ENCODE results near the gene LRRC53. TPM values are rescaled to one million over a fixed set of nuclear protein-coding genes. Genes with fewer than 3 reads are reported as not detected.

The LRRC53 gene
- total RNA-seq, 2 experiments from 2014 or later = not detected

DNA sequence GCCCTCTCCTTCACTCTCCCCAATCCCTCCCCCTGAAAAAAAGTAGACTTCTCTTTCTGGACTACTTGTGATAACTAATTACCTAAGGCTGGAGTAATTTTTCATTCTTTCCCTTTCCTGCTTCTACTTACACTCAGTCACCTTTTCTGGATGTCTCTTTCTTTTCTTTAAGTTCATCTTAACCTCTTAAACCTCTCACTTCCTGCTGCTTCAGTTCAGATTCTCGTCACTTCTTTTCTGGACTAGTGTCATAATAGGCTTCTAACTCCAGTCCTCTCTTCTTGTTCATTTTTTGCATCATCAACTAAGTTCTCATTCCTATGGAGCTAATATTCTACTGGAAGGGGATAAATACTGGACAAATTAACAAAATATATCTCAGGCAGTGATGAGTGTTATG is 75.4 kb downstream of the LRRC53 start:
- Mint-ChIP-seq H3K36me3 (no peaks in the 10 kb centered on the region), H3K4me1 (no peaks in the 10 kb centered on the region), H3K27ac (no peak overlapping the region), H3K4me3 (no peak overlapping the region), H3K27me3 (peaks cover 5% of the 10 kb centered on the region), H3K9me3 (no peaks in the 10 kb centered on the region)
- POLR2A ChIA-PET = no interaction called here
- DNase-seq (no peak), ATAC-seq (ENCODE audit: low read depth) (no peak)

DNA sequence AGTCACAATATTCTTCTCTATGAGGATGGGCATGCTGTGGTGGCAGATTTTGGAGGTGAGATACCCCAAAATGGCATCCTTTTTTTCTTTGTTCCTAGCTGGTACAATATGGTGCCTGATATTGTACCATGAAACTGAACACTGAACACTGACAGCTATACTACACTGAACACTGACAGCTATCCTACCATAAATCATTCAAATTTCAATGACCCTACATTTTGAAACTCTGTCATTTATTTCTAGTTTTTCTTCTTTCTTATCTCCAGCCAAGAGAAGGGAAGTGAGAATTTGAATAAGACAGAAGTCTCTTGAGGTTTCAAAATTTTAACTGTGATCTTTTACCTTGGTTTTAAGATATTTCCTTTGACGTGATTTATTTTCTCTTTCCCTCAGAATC is 76.3 kb downstream of the LRRC53 start:
- no peak for DNase-seq
- POLR2A ChIA-PET = no interaction called here
- Mint-ChIP-seq H3K4me1 (no peaks in the 10 kb centered on the region), H3K27ac (no peak overlapping the region), H3K27me3 (peaks cover 5% of the 10 kb centered on the region), H3K9me3 (no peaks in the 10 kb centered on the region), H3K36me3 (no peaks in the 10 kb centered on the region), H3K4me3 (no peak overlapping the region)
- ATAC-seq (ENCODE audit: low read depth) = no peak

DNA sequence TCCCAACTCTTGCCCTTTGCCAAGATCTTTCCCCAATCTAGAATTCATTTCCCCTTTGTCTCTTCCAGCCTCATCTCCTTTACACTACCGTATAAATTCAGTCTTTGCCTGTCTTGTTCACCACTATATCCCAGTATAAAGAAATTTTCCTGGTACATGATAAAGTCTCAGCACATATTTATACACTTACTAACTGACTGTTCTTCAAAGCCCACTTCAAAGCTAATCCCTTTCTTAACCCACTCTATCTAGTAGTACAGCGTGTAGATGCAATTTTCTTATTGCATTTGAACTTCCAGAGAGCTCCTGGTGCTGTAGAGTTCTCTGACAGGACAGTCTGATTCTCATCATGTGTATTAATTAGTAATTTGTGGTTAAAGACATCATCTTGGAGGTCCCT is 78.1 kb downstream of the LRRC53 start:
- POLR2A ChIA-PET = no interaction called here
- H3K27ac Mint-ChIP-seq = no peak overlapping the region
- H3K4me1 Mint-ChIP-seq = no peaks in the 10 kb centered on the region
- peaks cover 5% of the 10 kb centered on the region for H3K27me3 Mint-ChIP-seq
- H3K36me3 Mint-ChIP-seq = no peaks in the 10 kb centered on the region
- no peak overlapping the region for H3K4me3 Mint-ChIP-seq
- no peak for ATAC-seq (ENCODE audit: low read depth)
- H3K9me3 Mint-ChIP-seq = no peaks in the 10 kb centered on the region
- no peak for DNase-seq

DNA sequence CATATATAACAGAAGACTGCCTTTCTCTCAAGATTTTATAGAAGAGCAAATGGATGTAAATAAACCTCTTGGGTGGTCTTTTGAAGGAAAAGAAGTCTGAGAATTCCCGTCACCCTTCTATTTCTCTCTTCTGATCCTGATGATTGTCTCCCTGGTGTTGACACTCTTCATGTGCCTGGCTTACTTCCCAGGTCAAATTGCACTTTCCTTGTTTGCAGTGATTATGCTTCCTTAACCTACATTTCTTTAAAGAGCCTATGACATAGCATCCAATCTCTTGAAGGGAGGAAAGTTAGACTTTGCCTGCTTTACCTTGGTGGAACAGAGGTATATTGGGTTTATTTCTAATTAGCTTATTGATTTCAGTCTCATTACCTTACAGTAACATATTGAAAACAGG is 80.1 kb downstream of the LRRC53 start:
- Mint-ChIP-seq H3K27me3 (peaks cover 9% of the 10 kb centered on the region), H3K4me3 (no peak overlapping the region), H3K36me3 (no peaks in the 10 kb centered on the region), H3K4me1 (no peaks in the 10 kb centered on the region), H3K9me3 (no peaks in the 10 kb centered on the region), H3K27ac (no peak overlapping the region)
- ATAC-seq (ENCODE audit: low read depth) = no peak
- no peak for DNase-seq
- POLR2A ChIA-PET = no interaction called here

DNA sequence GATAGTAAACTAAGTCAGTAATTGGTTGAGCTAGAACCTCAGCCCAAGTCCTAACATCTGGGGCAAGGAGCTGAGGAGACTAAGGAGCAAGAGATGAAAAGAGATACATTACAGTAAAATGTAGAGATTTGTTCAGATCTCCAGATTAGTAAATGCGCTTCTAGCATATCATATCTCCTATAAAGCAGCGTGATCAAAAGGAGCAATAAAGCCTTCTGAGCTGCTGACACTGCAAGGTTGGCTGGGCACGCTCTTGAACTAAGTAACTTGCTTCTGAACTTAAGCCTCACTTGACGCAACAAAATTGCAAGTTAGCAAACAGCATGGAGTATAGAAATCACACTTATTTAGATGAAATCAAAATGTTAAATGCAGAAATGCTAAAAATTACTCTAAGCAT is 80.9 kb downstream of the LRRC53 start:
- H3K9me3 Mint-ChIP-seq = no peaks in the 10 kb centered on the region
- no peaks in the 10 kb centered on the region for H3K4me1 Mint-ChIP-seq
- no peak overlapping the region for H3K27ac Mint-ChIP-seq
- H3K36me3 Mint-ChIP-seq = no peaks in the 10 kb centered on the region
- no peak overlapping the region for H3K4me3 Mint-ChIP-seq
- POLR2A ChIA-PET = no interaction called here
- ATAC-seq (ENCODE audit: low read depth) = no peak
- DNase-seq = no peak
- peaks cover 9% of the 10 kb centered on the region for H3K27me3 Mint-ChIP-seq

DNA sequence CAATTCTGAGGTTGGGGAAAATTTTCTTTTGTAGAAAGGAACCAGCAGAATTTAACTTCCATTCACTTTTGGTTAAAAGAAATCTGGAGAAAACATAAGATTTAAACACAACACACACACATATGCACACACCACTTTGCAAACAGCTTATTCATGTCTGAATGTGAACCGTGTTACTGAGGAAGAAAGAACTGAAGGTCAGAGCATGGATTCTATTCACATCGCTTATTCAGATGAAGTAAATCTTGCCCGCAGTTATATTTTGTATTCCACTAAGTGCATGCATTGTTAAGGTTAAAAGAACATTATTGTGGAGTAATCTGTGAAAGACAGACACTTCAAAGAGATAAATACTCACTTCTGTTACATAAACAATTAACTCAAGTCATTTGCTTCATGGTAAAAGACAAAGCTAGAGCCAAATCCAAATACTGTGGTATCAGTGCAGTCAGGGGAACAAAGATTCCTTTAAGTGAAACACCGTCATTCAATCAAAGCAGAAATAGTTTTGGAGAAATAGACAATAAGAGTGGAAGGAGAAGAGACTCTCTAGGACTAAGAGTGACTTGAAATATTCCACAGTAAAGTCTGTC is 82.0 kb downstream of the LRRC53 start:
- Mint-ChIP-seq H3K27ac (no peak overlapping the region), H3K36me3 (no peaks in the 10 kb centered on the region), H3K4me3 (no peak overlapping the region), H3K9me3 (no peaks in the 10 kb centered on the region), H3K27me3 (peaks cover 9% of the 10 kb centered on the region), H3K4me1 (no peaks in the 10 kb centered on the region)
- POLR2A ChIA-PET = no interaction called here
- no peak for ATAC-seq (ENCODE audit: low read depth)
- no peak for DNase-seq

DNA sequence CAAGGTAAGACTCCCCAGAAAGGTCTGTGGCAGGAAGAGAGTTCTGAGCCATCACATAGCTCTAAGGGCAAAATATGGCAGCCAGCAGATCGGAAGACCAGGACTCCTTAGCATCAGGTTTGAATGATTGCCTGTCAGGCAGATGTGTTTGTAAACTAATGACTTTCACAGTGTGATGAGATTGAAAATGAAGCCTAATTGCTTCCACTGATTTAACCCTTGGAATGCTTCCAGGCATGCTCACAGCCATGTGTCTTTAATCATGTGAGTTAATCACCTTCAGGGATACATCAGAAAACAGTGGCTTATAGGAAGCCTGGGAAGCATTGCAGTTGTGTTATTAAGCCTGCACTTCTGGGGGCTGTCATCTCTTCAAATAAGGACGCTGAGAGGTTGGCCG is 82.8 kb downstream of the LRRC53 start:
- H3K9me3 Mint-ChIP-seq = no peaks in the 10 kb centered on the region
- H3K27ac Mint-ChIP-seq = no peak overlapping the region
- no peaks in the 10 kb centered on the region for H3K36me3 Mint-ChIP-seq
- H3K4me1 Mint-ChIP-seq = no peaks in the 10 kb centered on the region
- DNase-seq = no peak
- peaks cover 9% of the 10 kb centered on the region for H3K27me3 Mint-ChIP-seq
- H3K4me3 Mint-ChIP-seq = no peak overlapping the region
- POLR2A ChIA-PET = no interaction called here
- no peak for ATAC-seq (ENCODE audit: low read depth)

DNA sequence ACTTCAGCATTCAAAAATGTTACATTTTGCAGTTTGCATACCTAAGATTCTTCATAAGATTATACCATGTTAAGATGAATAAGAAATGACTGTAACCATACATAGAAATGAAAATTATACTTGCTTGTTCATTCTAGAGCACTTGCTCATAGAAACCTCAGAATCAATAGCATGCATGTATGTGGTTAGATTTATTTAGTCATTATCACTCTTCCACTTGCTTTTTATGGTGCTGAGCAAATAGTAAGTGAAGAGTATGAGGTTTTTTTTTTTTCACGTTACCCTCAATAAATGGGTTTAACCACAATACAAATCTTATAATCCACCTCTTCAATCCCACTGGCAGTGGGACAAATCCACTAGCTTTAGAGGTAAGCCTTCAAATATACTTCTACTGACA is 84.7 kb downstream of the LRRC53 start:
- ATAC-seq (ENCODE audit: low read depth) (no peak), DNase-seq (no peak)
- Mint-ChIP-seq H3K27me3 (peaks cover 4% of the 10 kb centered on the region), H3K4me1 (no peaks in the 10 kb centered on the region), H3K36me3 (no peaks in the 10 kb centered on the region), H3K27ac (no peak overlapping the region), H3K4me3 (no peak overlapping the region), H3K9me3 (no peaks in the 10 kb centered on the region)
- POLR2A ChIA-PET = no interaction called here

DNA sequence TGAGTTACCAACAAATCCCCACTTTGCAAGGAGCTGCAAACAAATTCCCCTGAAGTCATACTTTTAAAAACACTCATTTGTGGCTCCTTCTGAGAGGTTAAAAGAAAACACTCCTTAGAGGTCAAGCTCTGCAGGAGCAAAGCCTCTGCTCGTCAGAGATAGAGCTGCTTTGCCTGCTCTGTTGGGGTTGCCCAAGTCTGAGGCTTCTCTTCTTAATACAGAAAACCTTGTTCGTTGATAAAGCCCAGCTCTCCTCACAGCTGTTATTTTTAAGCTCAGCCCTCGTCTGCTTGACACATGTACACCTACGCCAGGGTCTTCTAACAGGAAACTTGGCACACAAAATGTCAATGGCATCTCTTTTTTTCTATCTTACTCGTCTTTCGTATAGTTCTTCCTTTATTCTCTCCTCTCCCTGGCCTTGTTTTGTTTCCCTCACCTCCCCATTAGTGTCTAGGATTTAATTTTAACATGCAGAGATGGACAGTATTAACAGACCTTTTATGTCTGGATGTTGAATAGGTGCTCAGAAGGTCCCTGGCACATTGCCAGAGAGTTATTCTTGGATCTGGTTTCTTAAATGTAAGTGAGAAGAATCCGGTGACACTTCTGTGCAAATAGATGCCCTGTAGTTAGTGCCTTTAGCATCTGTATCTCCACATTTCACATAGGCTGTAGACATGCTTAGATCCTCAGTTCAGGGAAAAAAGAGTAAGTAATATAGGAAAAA is 86.0 kb downstream of the LRRC53 start:
- Mint-ChIP-seq H3K36me3 (no peaks in the 10 kb centered on the region), H3K9me3 (no peaks in the 10 kb centered on the region), H3K27ac (no peak overlapping the region), H3K27me3 (peaks cover 4% of the 10 kb centered on the region), H3K4me1 (no peaks in the 10 kb centered on the region), H3K4me3 (no peak overlapping the region)
- POLR2A ChIA-PET = no interaction called here
- ATAC-seq (ENCODE audit: low read depth) (no peak), DNase-seq (no peak)

DNA sequence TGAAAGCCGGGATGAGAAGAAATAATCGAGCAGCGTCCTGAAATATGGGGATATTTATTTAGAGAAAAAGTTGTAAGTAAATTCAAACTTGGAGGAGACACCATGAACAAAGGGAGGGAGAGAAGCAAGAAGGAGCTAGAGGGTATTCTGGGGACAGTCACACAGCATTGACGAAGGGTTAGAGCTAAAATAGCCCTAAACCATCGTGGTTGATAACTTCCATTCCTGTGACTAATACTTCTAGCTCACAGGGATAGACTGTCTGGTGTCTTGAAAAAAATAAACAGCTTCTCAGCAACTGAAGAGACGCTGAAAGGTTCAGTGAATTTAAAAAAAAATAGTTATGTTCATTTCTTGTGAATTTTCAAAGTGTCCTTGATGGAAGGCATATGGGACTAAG is 86.7 kb downstream of the LRRC53 start:
- no peak for ATAC-seq (ENCODE audit: low read depth)
- H3K27ac Mint-ChIP-seq = no peak overlapping the region
- H3K9me3 Mint-ChIP-seq = no peaks in the 10 kb centered on the region

DNA sequence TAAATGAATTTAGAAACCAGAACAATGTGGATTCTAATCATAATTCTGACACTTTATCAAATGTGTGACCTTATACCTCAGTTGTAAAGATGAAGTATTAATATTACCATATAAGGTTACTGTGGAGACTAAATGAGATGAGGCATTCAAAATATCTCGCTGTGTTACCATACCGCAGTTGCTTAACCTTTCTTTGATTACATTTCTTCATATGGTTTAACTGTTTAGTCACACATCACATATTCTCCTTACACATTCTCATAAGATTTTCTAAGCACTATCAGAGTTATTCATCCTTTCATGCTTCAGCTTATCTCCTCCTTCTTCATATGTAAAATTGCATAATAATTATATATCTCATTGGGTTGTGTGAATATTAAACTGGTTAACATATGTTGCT is 88.9 kb downstream of the LRRC53 start:
- POLR2A ChIA-PET = no interaction called here
- Mint-ChIP-seq H3K36me3 (no peaks in the 10 kb centered on the region), H3K9me3 (no peaks in the 10 kb centered on the region), H3K4me3 (no peak overlapping the region), H3K27me3 (peaks cover 4% of the 10 kb centered on the region), H3K4me1 (no peaks in the 10 kb centered on the region), H3K27ac (no peak overlapping the region)
- no peak for ATAC-seq (ENCODE audit: low read depth)
- no peak for DNase-seq

More for the DNA sequence above, 86.7 kb downstream of the LRRC53 start:
- Mint-ChIP-seq H3K4me3 (no peak overlapping the region), H3K36me3 (no peaks in the 10 kb centered on the region), H3K27me3 (peaks cover 4% of the 10 kb centered on the region), H3K4me1 (no peaks in the 10 kb centered on the region)
- POLR2A ChIA-PET = no interaction called here
- DNase-seq = no peak

DNA sequence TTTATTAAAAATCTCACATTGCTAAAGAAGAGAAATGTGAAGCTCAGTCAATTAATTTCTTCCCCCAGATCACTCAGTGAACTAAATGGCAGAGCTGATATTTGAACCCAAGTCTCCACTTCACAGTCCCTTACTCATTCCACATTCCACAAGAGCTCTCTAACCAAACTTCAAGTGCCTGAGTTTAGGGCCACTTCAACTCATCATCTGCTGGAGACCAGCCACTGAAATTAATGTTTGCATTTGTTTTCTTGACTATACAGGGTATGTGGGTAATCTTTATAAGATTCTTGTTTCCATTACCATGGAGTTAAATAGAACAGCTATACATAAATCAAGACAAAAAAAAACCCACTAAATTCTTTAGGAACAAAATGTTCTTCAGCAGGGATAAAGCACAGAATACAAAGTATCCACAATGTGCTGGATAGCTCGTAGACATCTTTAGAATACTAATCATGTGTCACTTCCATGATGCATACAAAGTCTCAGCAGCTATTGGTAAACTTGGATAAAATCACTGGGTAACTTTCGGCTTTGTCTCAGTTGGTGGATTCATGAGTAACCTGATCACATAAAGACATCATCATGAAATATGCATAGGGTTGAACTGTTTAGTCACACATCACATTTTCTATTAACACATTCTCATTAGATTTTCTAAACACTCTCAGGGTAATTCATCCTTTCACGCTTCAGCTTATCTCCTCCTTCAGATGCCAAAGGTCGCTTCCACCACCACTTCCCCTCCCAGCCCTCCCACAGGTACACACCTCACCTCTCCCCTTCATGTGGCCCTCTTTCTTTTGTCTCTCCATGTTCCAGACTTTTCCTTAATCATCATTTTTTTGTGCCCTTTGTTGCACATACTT is 89.8 kb downstream of the LRRC53 start:
- ATAC-seq (ENCODE audit: low read depth) (no peak), DNase-seq (no peak)
- Mint-ChIP-seq H3K9me3 (no peaks in the 10 kb centered on the region), H3K4me3 (no peak overlapping the region), H3K27me3 (no peaks in the 10 kb centered on the region), H3K27ac (no peak overlapping the region), H3K36me3 (no peaks in the 10 kb centered on the region), H3K4me1 (no peaks in the 10 kb centered on the region)
- POLR2A ChIA-PET = no interaction called here

DNA sequence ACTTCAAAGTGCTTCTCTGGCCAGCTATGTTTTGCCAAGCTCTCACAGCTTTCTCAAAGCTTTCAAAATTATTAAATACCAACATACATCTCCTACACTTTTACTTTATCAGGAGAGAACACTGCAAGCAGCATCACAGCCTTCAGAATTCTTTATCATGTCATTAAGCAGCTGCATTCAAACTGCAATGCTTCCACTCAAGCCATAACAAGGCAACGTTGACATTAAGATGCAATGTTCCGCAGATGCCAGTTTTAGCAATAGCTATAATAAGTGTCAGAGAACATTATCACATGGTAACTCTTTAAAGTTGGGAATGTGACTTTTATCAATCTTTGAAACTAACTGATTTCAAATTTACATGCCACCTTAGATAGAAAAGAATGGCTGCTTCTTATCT is 91.9 kb downstream of the LRRC53 start:
- Mint-ChIP-seq H3K27me3 (no peaks in the 10 kb centered on the region), H3K4me1 (no peaks in the 10 kb centered on the region), H3K27ac (no peak overlapping the region), H3K4me3 (no peak overlapping the region), H3K36me3 (no peaks in the 10 kb centered on the region), H3K9me3 (no peaks in the 10 kb centered on the region)
- POLR2A ChIA-PET = no interaction called here
- no peak for ATAC-seq (ENCODE audit: low read depth)
- DNase-seq = no peak

Measured in activated naive CD8-positive, alpha-beta T cell treated with anti-CD3 and anti-CD28 coated beads, Interleukin-2, amount 10 ng/mL, durations not matched to agents 7 days and 5 days (primary cell).